Right cardiac atrium (tissue), 5 donors: ENCODE data around the gene SLC5A4. TPM values are rescaled to one million over a fixed set of nuclear protein-coding genes. Genes with fewer than 3 reads are reported as not detected.

ENCODE experiments used
- ATAC-seq, 2 donors: fragments of 200-7000 bp; cut with Tn5 transposase; one replicate each; pipeline versions ENCODE4 v1.8.0 to v1.9.1; 2020; ENCODE audit warnings: moderate library complexity in 2 of 2, mild to moderate bottlenecking in 1 of 2
- DNase-seq, 3 donors: peaks; one replicate each; pipeline ENCODE4 v3.0.0-alpha.2; 2020
- H3K27ac ChIP-seq: one replicate; pipeline ENCODE4 v1.5.1; 2013; ENCODE audit warnings: mild to moderate bottlenecking, low read length, control low read depth, moderate library complexity
- H3K27me3 ChIP-seq: one replicate; pipeline ENCODE4 v1.6.1; 2013; ENCODE audit not compliant: control insufficient read depth, insufficient read depth
- H3K4me1 ChIP-seq: one replicate; pipeline ENCODE4 v1.6.1; 2013; ENCODE audit warnings: low read length; ENCODE audit not compliant: control insufficient read depth, insufficient read depth
- H3K4me3 ChIP-seq: one replicate; pipeline ENCODE4 v1.5.1; 2013; ENCODE audit warnings: low read length, control low read depth
- H3K9me3 ChIP-seq: one replicate; pipeline ENCODE4 v1.6.1; 2013; ENCODE audit warnings: low read length; ENCODE audit not compliant: control insufficient read depth
- WGBS: extraction: QIAGEN DNeasy Blood & Tissue Kit; methylation state at CpG from one replicate; pipeline ENCODE4 v1.1.7; 2013; 5-methylcytosine and 5-hydroxymethylcytosine counted together
- intact Hi-C, 4 donors: fragments of 100-400 bp; cut with DNase I; formaldehyde crosslinking; loops; one replicate each; pipeline versions ENCODE4 v1.11.0 to v1.14.0; 2022 to 2023
- polyA plus RNA-seq: library from polyadenylated mRNA; stranded (reverse); fragments of 200-250 nt; gene quantifications from one replicate; pipeline ENCODE4 v1.2.3, GENCODE V29; 2013
- total RNA-seq, 4 donors: library from RNA; stranded (reverse); fragmentation: NEBNext Ultra II Directional; extraction: Animal tissue kit (Norgen Biotek cat#: 25700); gene quantifications; one replicate each; pipeline ENCODE4 v1.2.1, GENCODE V29; 2021
- donor health status: healthy with polysubstance abuse.
- donor health status: DM: no; HTN: yes; CAD: no.
- donor health status: DM: no; HTN: no; CAD: no.
- donor health status: DM: no; HTN: yes; CAD: no; lungs with severe emphysema.
- donor health status: DM: yes; HTN: yes; CAD: no.

Gene SLC5A4
- total and polyA plus RNA-seq, 5 donors = 0.31 to 1.0 (median 0.34) TPM; not detected in 1

DNA sequence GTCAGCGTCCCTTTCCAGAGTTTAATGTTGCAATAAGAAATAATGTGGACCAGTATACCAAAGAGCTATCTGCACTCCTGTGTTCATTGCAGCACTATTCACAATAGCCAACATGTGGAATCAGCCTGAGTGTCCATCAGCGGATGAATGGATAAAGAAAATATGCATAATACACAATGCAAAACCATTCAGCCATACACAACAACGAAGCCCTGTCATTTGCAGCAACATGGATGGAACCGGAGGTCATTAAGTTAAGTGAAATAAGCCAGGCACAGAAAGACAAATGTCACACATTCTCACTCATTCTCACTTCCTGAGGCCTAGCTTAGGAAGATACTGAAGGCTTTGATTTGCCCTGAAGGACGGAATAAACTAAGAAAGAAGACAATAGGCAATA is 22.1 kb downstream of the SLC5A4 start:
- intact Hi-C loops = no loop called here
- Histone ChIP-seq H3K4me3 (no peak overlapping the region), H3K4me1 (no peaks in the 10 kb centered on the region), H3K27me3 (no peaks in the 10 kb centered on the region), H3K9me3 (no peaks in the 10 kb centered on the region), H3K27ac (no peak overlapping the region)
- ATAC-seq = no peak
- 78% methylated on average over 5 of the region's 5 CpGs for WGBS
- no peak for DNase-seq

DNA sequence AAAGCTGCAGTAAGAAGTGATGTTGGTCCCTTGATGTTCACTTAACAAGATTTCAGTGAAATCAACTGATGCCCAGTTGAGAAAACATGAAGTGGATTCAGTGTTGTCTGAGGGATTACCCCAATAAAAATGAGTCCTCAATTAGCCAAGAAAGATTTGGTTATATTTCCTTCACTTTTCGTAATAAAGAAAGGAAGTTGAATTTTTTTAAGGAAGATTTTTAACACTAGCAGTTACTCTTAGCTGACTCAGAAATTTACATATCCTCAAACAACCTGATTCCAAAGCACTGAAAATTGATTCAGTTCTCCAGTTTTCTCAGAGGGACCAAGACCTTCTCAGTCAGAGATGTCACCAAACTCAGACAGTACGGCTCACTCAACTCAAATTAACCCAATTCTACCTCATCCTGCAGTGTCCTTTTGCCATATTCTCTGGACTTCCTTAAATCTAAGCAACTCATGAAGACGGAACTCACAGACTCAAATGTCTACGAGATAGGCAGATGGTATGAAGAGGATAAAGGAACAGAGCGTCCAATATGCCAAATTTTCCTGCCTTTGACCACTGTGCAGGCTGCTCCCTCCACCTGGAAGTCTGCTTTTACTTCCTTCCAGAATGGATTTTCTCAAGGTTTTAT is 22.8 kb downstream of the SLC5A4 start:
- ATAC-seq (no peak), DNase-seq (no peak)
- H3K4me3 ChIP-seq = no peak overlapping the region
- H3K4me1 ChIP-seq = no peaks in the 10 kb centered on the region
- WGBS = 48% methylated on average over 5 of the region's 5 CpGs
- no peak overlapping the region for H3K27ac ChIP-seq
- intact Hi-C loops = no loop called here
- H3K27me3 ChIP-seq = no peaks in the 10 kb centered on the region
- no peaks in the 10 kb centered on the region for H3K9me3 ChIP-seq

DNA sequence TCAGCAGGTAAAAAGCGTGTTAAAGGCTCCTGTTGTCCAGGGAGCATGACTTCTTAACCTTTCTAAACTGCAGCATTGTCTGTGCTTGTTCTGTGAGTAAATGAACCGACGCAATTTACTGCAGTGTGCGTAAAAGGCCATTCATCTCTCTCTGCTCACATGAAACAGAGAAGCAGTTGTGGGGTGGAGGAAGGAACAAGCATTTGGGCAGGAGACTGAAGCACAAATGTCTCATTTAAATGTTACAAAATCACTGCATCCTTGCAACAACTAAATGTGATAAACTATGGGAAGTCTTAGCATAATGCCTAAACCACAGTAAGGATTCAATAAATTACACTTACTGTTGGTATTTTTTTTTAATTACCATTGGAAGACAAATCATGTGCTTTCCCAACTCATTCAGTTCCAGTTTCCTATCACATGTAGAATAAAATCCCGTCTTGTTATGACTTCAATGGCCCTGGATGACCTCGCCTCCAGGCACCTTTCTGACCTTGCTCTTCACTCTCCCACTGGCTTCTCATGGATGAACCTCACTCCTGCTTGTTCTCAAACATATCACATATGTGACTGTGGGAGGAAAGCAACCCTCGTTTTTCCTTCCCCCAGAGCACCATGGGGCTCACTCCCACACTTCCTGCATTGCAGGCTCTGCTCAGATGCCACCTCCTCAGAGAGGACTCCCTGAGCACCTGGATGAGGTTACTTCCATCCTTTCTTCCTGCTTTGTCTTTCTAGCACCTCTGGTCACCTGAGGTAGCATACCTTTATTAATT is 28.6 kb downstream of the SLC5A4 start:
- no peaks in the 10 kb centered on the region for H3K4me1 ChIP-seq
- no peaks in the 10 kb centered on the region for H3K9me3 ChIP-seq
- intact Hi-C loops = no loop called here
- no peaks in the 10 kb centered on the region for H3K27me3 ChIP-seq
- DNase-seq = no peak
- no peak overlapping the region for H3K27ac ChIP-seq
- no peak overlapping the region for H3K4me3 ChIP-seq
- WGBS = 66% methylated on average over 7 of the region's 7 CpGs
- no peak for ATAC-seq

DNA sequence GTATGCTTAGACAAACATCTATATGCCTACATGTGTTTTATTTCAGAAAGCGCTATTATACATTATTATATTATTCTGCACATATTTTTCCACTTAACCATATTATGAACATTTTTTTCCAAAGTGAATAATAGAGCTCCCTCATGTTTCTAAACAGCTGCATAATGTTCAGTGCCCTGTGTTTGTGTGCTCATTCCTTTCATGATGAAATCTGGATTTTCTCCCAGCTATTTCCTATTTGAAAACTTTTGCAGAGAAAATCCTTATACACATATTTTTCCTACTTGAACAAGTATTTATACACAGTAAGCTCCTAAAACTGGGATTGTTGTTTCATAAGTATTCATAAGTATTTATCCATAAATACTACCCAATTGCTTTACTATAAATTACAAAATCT is 32.2 kb downstream of the SLC5A4 start:
- Histone ChIP-seq H3K4me1 (no peaks in the 10 kb centered on the region), H3K4me3 (no peak overlapping the region), H3K9me3 (no peaks in the 10 kb centered on the region), H3K27me3 (no peaks in the 10 kb centered on the region), H3K27ac (no peak overlapping the region)
- intact Hi-C loops = no loop called here
- no peak for ATAC-seq
- DNase-seq = no peak
- 83% methylated on average over 1 of the region's 1 CpG for WGBS

DNA sequence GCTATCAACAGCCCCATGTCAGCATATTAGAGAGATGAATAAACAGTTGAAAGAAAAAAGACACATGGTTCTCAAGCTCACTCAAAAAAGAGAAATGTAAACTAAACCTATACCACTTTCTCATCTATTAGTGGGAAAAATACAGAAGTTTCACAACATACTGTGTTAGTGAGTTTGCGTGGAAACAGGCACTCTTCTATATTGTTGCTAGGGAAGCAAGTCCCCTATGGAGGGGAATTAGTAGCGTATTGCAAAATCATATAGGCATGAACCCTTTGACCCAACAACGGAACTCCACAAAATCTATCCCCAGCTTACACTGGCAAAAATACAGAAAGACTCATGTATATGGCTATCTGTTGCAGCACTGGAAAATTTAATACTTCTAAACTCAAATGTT is 36.1 kb downstream of the SLC5A4 start:
- no peak for ATAC-seq
- no peak for DNase-seq
- Histone ChIP-seq H3K4me1 (no peaks in the 10 kb centered on the region), H3K27me3 (no peaks in the 10 kb centered on the region), H3K4me3 (no peak overlapping the region), H3K27ac (no peak overlapping the region), H3K9me3 (no peaks in the 10 kb centered on the region)
- intact Hi-C loops = no loop called here
- 85% methylated on average over 3 of the region's 3 CpGs for WGBS

DNA sequence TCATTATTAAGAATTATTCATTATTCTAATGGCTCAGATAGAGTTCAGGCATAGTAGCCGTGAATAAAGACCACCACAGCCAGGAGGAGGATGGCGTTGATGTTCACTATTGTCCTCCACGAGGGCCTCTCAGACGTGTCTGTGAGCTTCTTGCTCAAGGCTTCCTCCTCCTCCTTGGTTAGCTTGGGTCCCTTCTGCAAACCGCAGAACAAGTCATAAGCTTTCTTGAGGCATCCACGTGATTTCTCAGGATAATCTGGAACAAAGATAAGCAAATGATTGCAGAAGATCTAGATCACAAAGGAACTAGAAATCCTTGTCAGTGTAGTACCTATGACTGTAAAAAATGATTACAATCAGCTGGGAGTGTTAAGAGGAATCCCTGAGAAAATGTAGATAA is 36.7 kb downstream of the SLC5A4 start:
- no peak overlapping the region for H3K27ac ChIP-seq
- H3K9me3 ChIP-seq = no peaks in the 10 kb centered on the region
- H3K27me3 ChIP-seq = no peaks in the 10 kb centered on the region
- no peak overlapping the region for H3K4me3 ChIP-seq
- intact Hi-C loops = no loop called here
- H3K4me1 ChIP-seq = no peaks in the 10 kb centered on the region
- DNase-seq (no peak), ATAC-seq (no peak)
- WGBS = 69% methylated on average over 6 of the region's 6 CpGs

DNA sequence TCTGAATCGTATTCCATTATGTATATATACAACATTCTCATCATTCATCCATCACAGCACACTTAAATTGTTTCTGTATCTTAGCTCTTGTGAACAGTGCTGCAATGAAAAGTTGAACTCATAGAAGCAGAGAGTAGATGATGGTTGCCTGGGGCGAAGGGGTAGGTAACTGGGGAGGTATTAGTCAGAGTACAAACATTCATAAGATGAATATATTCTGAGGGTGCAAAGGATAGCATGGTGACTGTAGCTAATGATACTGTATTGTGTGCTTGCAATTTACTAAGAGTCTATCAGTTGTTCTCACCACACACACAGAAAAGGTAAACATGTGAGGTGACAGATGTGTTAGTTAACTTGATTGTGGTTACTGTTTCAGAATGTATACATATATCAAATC is 37.7 kb downstream of the SLC5A4 start:
- Histone ChIP-seq H3K9me3 (no peaks in the 10 kb centered on the region), H3K4me1 (no peaks in the 10 kb centered on the region), H3K27ac (no peak overlapping the region), H3K27me3 (no peaks in the 10 kb centered on the region), H3K4me3 (no peak overlapping the region)
- intact Hi-C loops = no loop called here
- WGBS = 87% methylated on average over 2 of the region's 2 CpGs
- DNase-seq (no peak), ATAC-seq (no peak)

DNA sequence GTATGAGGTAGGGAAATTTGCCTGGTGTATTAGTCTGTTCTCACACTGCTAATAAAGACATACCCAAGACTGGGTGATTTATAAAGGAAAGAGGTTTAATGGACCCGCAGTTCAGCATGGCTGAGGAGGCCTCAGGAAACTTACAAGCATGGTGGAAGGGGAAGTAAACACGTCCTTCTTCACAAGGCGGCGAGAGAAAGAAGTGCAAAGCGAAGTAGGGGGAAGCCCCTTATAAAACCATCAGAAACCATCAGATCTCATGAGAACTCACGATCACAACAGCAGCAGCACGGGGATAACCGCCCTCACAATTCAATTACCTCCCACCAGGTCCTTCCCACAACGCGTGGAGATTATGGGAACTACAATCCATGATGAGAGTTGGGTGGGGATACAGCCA is 38.2 kb downstream of the SLC5A4 start:
- Histone ChIP-seq H3K4me3 (no peak overlapping the region), H3K4me1 (no peaks in the 10 kb centered on the region), H3K9me3 (no peaks in the 10 kb centered on the region), H3K27me3 (no peaks in the 10 kb centered on the region), H3K27ac (no peak overlapping the region)
- intact Hi-C loops = no loop called here
- ATAC-seq (no peak), DNase-seq (no peak)
- WGBS = 85% methylated on average over 10 of the region's 10 CpGs

DNA sequence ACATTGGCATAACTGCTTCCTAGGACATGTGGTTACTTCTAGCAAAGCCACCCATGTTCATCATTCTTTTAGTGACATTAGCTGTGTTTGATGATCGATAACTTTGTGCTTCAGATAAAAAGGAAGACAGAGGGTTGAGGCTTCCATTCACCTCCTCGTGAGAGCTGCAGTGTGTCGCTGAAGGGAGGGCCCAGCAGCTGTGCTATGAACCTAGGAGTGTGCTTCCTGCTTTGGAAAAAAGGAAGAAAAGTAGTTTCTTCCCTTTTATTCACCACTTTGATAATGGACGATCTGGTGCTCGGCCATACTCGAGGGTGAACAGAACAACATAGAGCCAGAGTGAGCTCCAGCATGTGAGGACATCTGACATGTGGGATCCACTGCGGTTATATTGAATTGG is 44.1 kb downstream of the SLC5A4 start:
- Histone ChIP-seq H3K27ac (no peak overlapping the region), H3K27me3 (no peaks in the 10 kb centered on the region), H3K9me3 (no peaks in the 10 kb centered on the region), H3K4me3 (no peak overlapping the region), H3K4me1 (no peaks in the 10 kb centered on the region)
- DNase-seq (no peak), ATAC-seq (no peak)
- WGBS = 66% methylated on average over 7 of the region's 7 CpGs
- intact Hi-C loops = no loop called here

DNA sequence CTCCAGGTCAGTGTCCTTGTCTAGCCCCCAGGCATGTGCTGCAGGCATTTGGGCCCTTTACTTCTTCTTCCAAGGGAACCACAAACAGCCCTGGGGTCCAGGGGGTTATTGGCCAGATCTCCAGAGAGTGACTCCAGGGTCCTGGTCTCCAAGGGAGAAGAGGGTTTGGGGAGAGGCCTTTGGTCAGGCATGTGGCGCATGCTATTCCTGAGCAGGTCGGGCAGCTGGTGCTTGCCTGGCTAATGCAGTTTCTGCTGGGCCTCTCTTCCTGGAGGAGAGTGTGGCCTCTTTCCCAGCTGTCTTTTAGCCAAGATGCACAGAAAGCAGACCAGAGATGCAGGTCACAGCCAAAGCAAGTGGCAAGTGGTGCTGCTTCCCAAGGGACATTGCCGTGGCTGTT is 46.5 kb downstream of the SLC5A4 start:
- Histone ChIP-seq H3K4me3 (no peak overlapping the region), H3K27ac (no peak overlapping the region), H3K4me1 (no peaks in the 10 kb centered on the region), H3K27me3 (no peaks in the 10 kb centered on the region), H3K9me3 (no peaks in the 10 kb centered on the region)
- DNase-seq (no peak), ATAC-seq (no peak)
- intact Hi-C loops = loop anchor here in 1 of 4 donors (5.0 kb wide), 1 partner anchor 231 kb away; no protein-coding TSS in a partner anchor
- 88% methylated on average over 3 of the region's 3 CpGs for WGBS

DNA sequence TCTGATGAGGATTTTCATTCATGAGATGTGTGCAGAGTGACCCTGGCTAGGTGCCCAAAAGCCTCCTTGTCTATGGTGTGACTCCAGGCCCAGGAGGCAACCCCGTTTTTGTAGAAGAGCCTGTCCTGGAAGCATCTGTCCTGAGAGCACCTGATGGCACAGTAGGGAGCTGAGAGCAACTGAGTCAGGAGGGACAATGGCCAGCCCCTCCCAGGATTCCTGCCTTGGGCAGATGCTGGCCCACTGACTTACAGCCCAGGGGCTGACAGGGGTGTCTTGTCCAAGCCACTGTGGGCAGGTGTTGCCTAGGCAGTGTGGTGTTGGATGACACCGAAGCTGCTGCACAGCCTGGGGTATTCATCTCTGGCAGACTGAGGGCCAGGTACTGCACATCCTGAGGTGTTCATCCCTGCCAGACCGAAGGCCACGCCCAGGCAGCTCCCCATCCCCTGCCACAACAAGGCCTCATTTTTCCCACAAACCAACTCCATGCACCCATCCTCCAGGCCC is 47.1 kb downstream of the SLC5A4 start:
- no peak overlapping the region for H3K27ac ChIP-seq
- WGBS = 84% methylated on average over 4 of the region's 4 CpGs
- H3K9me3 ChIP-seq = no peaks in the 10 kb centered on the region
- H3K4me1 ChIP-seq = no peaks in the 10 kb centered on the region
- ATAC-seq = no peak
- DNase-seq = no peak
- no peaks in the 10 kb centered on the region for H3K27me3 ChIP-seq
- H3K4me3 ChIP-seq = no peak overlapping the region
- intact Hi-C loops = loop anchor here in 1 of 4 donors (5.0 kb wide), 1 partner anchor 231 kb away; no protein-coding TSS in a partner anchor
